ENCODE results near the gene MORC4. TPM values are rescaled to one million over a fixed set of nuclear protein-coding genes. Genes with fewer than 3 reads are reported as not detected.

The MORC4 gene
- total and polyA plus RNA-seq, 11 donors = 1.0 to 6.5 (median 2.8) TPM

GRCh38 chrX:106927023-106927422 lies 73.0 kb downstream of the MORC4 start:
- DNase-seq (no peak), ATAC-seq (no peak)
- no peak overlapping the region for H3K4me3 ChIP-seq
- no peaks in the 10 kb centered on the region for H3K9me3 ChIP-seq
- H3K27me3 ChIP-seq = peaks cover 0 to 11% (median 0%) of the 10 kb centered on the region in 9 donors
- TF ChIP-seq CTCF (IDR thresholded peaks at IDR 0.05) (no peak), POLR2A (IDR thresholded peaks at IDR 0.05) (no peak)
- WGBS, 4 donors = 89 to 92% (median 91%) methylated on average over 3 of the region's 3 CpGs
- no peak overlapping the region for H3K27ac ChIP-seq
- peaks cover 0 to under 1% (median 0%) of the 10 kb centered on the region in 12 donors for H3K4me1 ChIP-seq
- no peaks in the 10 kb centered on the region for H3K36me3 ChIP-seq
- intact Hi-C loops (cut with DNase I) = no loop called here

GRCh38 chrX:106921637-106922036 lies 78.4 kb downstream of the MORC4 start:
- intact Hi-C loops (cut with DNase I) = no loop called here
- 71 to 83% (median 72%) methylated on average over 2 of the region's 2 CpGs for WGBS, 4 donors
- no peaks in the 10 kb centered on the region for H3K9me3 ChIP-seq
- no peaks in the 10 kb centered on the region for H3K36me3 ChIP-seq
- DNase-seq (no peak), ATAC-seq (no peak)
- H3K27me3 ChIP-seq = peaks cover 0 to 36% (median 0%) of the 10 kb centered on the region in 9 donors
- H3K4me3 ChIP-seq = no peak overlapping the region
- TF ChIP-seq POLR2A (IDR thresholded peaks at IDR 0.05) = no peak
- no peak for TF ChIP-seq CTCF (IDR thresholded peaks at IDR 0.05)
- no peaks in the 10 kb centered on the region for H3K4me1 ChIP-seq
- no peak overlapping the region for H3K27ac ChIP-seq

DNA sequence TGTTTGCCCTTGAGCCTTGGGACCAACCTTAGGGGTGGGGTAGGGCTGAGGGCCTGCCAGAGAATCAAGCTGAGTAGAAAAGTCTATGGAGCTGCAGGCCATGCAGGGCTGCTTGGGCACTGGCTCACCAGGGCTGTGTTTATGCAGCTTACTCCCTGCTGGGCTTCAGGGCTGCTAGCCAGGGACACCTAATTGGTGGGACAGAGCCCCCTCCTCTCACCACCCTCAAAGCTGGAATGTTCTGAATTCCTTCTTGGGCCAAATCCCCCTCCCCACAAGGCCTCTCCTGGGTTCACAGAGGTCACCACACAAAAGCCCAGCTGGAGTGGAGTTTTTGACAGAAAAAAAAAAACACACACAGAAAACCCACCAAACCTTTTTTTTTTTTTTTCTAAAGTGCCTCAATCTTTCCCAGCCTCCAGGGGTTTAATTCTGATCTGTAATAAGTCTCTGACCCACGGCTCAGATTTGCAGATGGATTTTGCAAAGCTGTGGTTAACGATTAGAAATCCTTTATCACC lies 80.0 kb downstream of the MORC4 start, which contains the start of gene CLDN2:
Gene CLDN2 (plus strand): TSS at position 471 of the 521 bp plus-strand sequence. CDS start 7,827 bp downstream, outside the sequence.
- TF ChIP-seq CTCF (IDR thresholded peaks at IDR 0.05) (no peak), POLR2A (IDR thresholded peaks at IDR 0.05) (no peak)
- DNase-seq = no peak
- WGBS, 4 donors = 42 to 54% (median 47%) methylated on average over 2 of the region's 2 CpGs

GRCh38 chrX:106917830-106918500 lies 82.0 kb downstream of the MORC4 start:
- TF ChIP-seq CTCF (IDR thresholded peaks at IDR 0.05) (no peak), POLR2A (IDR thresholded peaks at IDR 0.05) (no peak)
- intact Hi-C loops (cut with DNase I) = no loop called here
- no peaks in the 10 kb centered on the region for H3K9me3 ChIP-seq
- DNase-seq (no peak), ATAC-seq (no peak)
- no peak overlapping the region for H3K4me3 ChIP-seq
- peaks cover 0 to 44% (median 0%) of the 10 kb centered on the region in 9 donors for H3K27me3 ChIP-seq
- no peaks in the 10 kb centered on the region for H3K36me3 ChIP-seq
- WGBS, 4 donors = 48 to 56% (median 54%) methylated on average over 6 of the region's 6 CpGs
- H3K27ac ChIP-seq = no peak overlapping the region
- H3K4me1 ChIP-seq = no peaks in the 10 kb centered on the region

More for the DNA sequence above, 80.0 kb downstream of the MORC4 start, which contains the start of gene CLDN2:
- Histone ChIP-seq H3K36me3 (no peaks in the 10 kb centered on the region), H3K27me3 (peaks cover 0 to 37% (median 0%) of the 10 kb centered on the region in 9 donors), H3K4me3 (no peak within 1 kb of the TSS), H3K27ac (no peak within 1 kb of the TSS), H3K9me3 (no peaks in the 10 kb centered on the region), H3K4me1 (no peaks in the 10 kb centered on the region)
- intact Hi-C loops (cut with DNase I) = no loop called here
- no peak for ATAC-seq

Data from heart left ventricle (tissue), 16 donors.